ENCODE data around the gene LEF1.

The LEF1 gene

GRCh38 chr4:108109997-108110416, 58.7 kb downstream of the LEF1 start:
- no peak for DNase-seq (ENCODE audit: low spot score)

- DNase-seq (ENCODE audit: low spot score), result no peak
Observed at GRCh38 chr4:108109111-108109510, 59.6 kb downstream of the LEF1 start.

GRCh38 chr4:108107729-108108382, 60.9 kb downstream of the LEF1 start:
- DNase-seq (ENCODE audit: low spot score), result no peak

- DNase-seq (ENCODE audit: low spot score), result no peak
Observed at GRCh38 chr4:108107101-108107500, 61.6 kb downstream of the LEF1 start.

- no peak for DNase-seq (ENCODE audit: low spot score)
Observed at GRCh38 chr4:108106186-108106585, 62.5 kb downstream of the LEF1 start.

GRCh38 chr4:108103099-108103862, 65.5 kb downstream of the LEF1 start:
- DNase-seq (ENCODE audit: low spot score), result no peak

- no peak for DNase-seq (ENCODE audit: low spot score)
Observed at GRCh38 chr4:108100827-108101226, 67.9 kb downstream of the LEF1 start.

- DNase-seq (ENCODE audit: low spot score), result no peak
Observed at GRCh38 chr4:108099838-108100237, 68.9 kb downstream of the LEF1 start.

- DNase-seq (ENCODE audit: low spot score), result no peak
Observed at GRCh38 chr4:108097990-108098553, 70.7 kb downstream of the LEF1 start.

GRCh38 chr4:108094923-108095482, 73.7 kb downstream of the LEF1 start:
- DNase-seq (ENCODE audit: low spot score), result no peak

- DNase-seq (ENCODE audit: low spot score), result no peak
Observed at GRCh38 chr4:108094131-108094530, 74.6 kb downstream of the LEF1 start.

- DNase-seq (ENCODE audit: low spot score), result no peak
Observed at GRCh38 chr4:108092288-108092687, 76.4 kb downstream of the LEF1 start.

GRCh38 chr4:108087293-108087967, 81.3 kb downstream of the LEF1 start:
- DNase-seq (ENCODE audit: low spot score), result no peak

GRCh38 chr4:108081256-108081655, 87.5 kb downstream of the LEF1 start:
- DNase-seq (ENCODE audit: low spot score), result no peak

GRCh38 chr4:108080747-108081146, 88.0 kb downstream of the LEF1 start:
- no peak for DNase-seq (ENCODE audit: low spot score)

- no peak for DNase-seq (ENCODE audit: low spot score)
Observed at GRCh38 chr4:108078024-108078733, 90.6 kb downstream of the LEF1 start.

- DNase-seq (ENCODE audit: low spot score), result no peak
Observed at GRCh38 chr4:108072300-108072699, 96.4 kb downstream of the LEF1 start.

- no peak for DNase-seq (ENCODE audit: low spot score)
Observed at GRCh38 chr4:108070775-108071174, 98.0 kb downstream of the LEF1 start.

- DNase-seq (ENCODE audit: low spot score), result no peak
Observed at GRCh38 chr4:108068442-108068841, 100.3 kb downstream of the LEF1 start.

- DNase-seq (ENCODE audit: low spot score), result no peak
Observed at GRCh38 chr4:108060686-108061321, 107.9 kb downstream of the LEF1 start.

GRCh38 chr4:108060164-108060563, 108.6 kb downstream of the LEF1 start:
- DNase-seq (ENCODE audit: low spot score), result peak; percentile 9
